HG03064 (cell line): ENCODE results near the gene OBP2A.
"Not testable (repeated sequence)": the region's sequence is repeated elsewhere in the genome, so short reads cannot be mapped to it uniquely, and the experiment has no call there.

Source experiments
- ATAC-seq: cut with Tn5 transposase; IDR thresholded peaks from one replicate; pipeline ENCODE4 v1.9.1; 2021; ENCODE audit warnings: low read depth; ENCODE audit not compliant: unreplicated experiment

The OBP2A gene

DNA sequence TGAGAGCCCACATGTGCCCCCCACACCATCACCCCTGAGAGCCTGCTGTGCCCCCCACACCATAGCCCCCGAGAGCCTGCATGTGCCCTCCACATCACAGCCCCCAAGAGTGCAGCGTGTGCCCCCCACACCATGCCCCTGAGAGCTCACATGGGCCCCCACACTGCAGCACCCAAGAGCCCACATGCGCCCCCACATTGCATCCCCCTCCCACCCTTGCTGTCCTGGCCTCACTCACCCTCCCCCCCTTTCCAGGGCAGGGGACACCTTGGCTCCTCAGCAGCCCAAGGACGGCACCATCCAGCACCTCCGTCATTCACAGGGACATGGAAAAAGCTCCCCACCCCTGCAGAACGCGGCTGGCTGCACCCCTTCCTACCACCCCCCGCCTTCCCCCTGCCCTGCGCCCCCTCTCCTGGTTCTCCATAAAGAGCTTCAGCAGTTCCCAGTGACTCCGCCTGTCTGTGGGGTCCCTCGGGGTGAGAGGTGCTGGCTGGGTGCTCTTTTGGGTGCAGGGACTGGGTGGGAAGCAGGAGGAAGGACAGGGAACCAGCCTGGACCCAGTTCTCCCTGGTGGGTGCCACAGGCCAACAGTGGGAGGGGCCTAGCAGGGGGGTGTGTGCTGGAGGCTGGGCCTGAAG, 19.7 kb upstream of the OBP2A start:
- ATAC-seq: no peak

DNA sequence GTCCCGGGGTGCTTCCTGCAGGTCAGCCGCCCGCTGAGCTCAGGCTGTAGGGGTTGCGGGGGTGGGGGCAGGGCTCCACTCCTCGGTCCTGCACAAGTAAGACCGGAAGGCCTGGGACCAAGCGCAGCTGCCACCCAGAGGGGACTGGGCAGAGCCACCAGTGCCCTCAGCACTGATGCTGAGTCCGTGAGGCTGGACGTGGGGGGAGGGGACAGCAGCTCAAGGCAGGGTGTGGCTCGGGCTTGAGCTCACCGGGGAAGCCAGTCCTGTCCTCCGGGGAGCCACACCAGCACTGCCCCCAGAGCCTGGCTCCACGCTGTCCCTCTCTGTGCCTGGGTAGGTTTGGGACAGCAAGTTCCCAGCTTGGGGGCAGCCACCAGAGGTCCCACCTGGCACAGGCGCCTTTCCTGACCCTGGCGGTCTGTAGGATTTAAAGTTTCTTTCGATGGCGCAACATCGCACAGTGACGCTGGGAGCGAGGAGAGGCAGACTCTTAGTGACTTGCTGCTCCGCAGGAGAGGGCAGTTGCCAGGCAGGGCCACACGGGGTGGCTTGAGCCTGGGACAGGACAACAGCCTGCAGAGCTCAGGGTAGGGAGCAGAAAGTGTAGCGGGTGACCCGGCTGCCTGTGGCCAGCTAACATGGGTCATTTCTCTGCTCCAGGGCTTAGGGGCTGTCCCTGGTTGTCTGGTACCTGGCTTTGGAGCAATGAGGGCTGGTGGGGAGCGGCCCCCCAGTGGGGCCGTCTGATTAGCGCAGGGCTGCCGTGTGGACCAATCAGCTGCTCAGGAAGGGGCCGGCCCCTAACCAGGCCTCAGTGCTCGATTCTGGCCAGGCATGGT, 19.0 kb upstream of the OBP2A start:
- ATAC-seq: no peak

DNA sequence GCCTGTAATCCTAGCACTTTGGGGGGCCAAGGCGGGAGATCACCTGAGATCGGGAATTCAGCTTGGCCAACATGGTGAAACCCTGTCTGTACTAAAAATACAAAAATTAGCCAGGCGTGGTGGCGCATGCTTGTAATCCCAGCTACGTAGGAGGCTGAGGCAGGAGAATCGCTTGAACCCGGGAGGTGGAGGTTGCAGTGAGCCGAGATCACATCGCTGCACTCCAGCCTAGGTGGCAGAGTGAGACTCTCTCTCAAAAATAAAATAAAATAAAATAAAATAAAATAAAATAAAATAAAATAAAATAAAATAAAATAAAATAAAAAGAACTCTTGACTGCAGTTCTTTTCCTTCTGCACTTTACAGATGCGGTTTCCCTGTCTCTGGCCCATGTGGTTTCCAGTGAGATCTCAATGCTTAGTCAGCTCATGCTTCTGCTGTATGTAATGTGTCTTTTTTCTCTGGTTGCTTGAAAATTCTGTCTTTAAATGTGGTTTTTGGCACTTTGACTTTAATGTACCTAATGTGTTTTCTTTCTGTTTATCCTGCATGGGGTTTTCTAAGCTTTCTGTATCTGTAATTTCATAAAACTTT, 17.0 kb upstream of the OBP2A start:
- ATAC-seq: not testable (repeated sequence)

DNA sequence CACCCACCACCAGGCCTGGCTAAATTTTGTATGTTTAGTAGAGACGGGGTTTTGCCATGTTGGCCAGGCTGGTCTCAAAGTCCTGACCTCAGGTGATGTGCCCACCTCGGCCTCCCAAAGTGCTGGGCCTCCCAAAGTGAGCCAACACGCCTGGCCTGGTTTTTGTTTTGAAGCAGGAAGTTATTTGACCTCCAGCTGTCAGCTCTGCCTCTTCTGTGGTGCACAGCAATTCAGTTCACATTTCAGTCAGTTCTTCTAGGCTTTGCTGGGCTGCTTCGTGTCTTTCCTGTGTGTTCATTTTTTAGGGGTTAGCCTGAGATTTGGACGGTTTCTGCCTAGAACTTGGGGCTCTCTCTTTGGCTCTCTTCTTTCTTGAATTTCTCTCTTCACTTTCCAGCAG, 15.8 kb upstream of the OBP2A start:
- ATAC-seq: no peak

DNA sequence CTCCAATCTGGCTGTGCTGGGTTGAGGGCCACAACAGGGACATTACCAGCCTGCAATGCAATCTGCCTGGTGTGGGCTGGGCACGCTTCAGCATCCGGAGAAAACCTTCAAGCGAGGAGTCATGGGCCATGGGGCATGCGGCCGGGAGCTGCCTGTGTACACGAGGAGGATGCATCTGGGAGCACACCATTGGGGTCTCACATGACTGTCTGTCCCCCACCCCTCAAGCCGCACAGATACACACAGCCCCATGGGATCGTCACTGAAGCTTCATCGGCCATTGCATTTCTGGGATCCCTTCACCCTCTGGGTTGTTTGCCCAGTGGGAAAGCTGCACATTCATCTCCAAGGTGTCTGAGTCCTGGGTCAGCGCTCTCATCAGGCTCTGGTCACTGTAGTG, 14.8 kb upstream of the OBP2A start:
- no peak for ATAC-seq

DNA sequence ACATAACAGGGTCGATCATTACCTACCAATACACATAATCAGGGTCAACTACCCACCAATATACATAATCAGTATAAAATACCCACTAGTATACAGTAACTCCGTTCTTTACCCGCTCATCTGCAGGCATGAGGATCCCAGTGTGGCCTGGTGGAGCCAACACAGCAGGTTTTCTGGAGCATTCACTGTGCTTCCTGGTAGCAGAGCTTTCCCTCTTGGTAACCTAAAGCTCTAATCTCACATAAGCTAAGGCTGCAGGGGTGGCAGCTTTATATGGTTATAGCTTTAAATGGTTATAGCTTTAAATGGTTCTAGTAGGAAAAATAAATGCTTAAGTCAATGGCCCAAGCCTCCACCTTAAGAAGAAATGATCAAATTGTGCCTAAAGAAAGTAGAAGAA, 12.8 kb upstream of the OBP2A start:
- ATAC-seq: no peak

DNA sequence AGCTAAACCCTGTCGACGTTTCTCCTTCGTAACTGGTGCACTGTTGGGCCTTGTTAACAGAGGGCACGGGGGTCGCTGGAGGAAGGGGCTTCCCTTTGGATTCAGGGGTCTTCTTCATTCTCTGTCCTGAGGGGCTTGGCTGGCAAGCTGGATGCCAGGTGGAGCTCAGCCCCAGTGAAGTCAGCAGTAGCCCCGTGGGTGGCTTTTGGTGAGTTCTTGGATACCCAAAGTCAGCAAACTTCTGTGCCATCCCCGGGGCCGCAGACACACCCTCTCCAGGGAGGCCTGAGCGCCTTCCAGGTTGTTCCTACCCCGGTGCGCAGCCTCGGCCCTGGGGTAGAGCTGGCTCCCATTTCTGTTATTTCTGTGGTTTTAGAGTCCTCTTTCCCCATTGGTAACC, 12.3 kb upstream of the OBP2A start:
- ATAC-seq: no peak

DNA sequence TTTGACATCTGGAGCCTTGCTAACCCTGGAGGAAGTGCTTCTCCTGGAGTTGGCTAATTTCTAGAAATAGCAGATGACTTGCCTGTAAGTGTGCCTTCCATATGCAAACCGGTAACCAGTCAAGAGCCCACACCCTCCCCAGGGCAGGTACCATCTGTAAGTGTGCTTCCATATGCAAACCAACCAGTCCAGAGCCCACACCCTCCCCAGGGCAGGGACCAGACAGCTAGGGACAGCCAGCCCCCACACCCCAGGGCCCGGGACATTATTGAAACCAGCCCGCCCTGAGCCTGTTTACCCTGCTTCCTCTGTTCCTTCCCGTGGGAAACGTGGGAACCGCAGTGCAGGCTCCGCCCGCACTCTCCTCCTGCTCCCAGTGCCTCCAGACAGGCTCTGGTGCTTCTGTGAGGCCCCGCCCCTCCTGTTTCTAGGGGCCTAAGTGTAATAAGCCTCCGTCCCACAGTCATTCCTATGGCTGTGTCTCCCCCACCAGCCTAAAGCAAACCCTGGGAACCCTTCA, 11.7 kb upstream of the OBP2A start:
- not testable (repeated sequence) for ATAC-seq

DNA sequence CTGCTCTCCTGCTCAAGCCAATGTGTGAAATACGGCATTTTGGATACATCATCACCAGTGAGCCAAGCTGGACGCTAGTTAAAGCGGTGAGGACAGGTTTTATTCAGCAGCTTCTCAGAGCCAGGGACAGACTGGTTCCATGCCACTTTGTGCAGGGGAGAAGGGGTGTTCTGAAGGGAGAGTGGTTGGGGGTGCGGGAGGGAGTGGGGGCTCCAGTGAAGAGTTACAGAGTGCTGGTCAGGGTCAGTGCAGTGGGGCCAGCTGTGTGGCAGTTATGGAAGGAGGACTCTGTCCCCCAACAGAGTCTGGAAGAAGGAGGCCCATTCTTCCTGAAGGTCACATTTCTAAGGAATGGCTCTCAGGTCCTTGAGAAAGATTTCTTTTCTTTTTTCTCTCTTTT, 11.1 kb upstream of the OBP2A start:
- ATAC-seq: not testable (repeated sequence)

DNA sequence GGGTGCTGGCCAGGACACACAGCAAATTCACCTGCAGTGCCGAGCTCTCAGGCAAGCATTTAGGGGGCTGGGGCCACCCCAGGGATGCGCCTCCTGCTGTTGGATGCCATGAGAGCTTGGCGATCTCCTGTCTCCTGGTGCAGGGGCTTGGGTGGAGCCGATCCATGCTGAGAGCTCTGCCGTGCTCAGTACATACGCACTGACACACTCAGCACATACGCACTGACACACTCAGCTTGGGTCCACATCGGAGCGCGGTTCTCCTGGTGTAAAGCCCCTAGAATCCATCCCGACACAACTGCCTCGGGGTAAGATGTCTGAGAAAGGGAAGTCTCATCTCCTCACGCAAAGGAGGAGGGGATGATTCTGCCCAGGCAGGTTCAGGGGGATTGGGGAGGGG, 10.3 kb upstream of the OBP2A start:
- not testable (repeated sequence) for ATAC-seq

DNA sequence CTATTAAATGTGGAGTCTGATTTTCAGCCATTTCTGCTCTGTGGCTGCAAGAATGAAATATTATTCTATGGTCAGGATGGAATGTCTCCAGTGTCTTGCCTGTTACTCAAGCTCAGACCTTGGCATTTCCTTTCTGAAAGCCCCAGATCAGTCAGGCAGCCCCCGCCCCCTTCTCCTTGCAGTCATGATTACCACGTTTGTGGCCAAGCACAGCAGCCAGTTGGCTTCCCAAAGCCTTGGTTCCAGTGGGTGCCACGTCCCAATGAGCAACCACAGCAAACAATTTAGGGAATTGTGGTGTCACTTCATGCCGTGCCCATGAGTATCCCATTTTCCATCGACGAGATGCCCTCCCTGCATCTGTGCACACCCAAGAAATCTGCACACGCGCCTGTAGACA, 9.7 kb upstream of the OBP2A start:
- ATAC-seq: no peak

DNA sequence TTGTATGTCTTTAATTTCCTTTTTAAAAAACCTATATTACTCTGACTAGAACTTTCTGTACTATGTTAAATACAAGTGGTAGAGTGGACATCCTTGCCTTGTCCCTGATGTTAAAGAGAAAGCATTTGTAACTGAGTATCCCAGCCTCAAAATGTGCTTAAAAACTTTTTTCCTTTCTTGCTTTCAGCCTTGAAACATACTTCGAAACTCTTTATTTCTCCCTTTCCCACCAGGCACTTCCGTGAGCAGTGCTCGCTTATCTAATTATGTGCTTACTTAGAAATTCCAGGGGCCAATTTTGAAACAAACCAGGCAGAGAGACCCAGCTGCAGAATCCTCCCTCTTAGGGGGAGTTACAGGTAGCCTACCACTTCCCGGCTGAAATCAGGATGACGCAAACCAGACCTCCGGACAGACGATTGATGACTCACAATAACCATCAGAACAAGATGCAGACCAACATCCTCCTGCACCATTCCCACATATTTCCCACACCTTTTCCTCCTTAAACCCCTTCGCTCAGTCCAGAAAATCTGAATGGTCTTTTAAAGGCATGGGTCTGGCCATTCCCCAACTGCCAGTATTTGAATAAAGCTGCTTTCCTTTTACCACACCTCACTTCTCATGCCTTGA, 2.5 kb upstream of the OBP2A start:
- not testable (repeated sequence) for ATAC-seq

DNA sequence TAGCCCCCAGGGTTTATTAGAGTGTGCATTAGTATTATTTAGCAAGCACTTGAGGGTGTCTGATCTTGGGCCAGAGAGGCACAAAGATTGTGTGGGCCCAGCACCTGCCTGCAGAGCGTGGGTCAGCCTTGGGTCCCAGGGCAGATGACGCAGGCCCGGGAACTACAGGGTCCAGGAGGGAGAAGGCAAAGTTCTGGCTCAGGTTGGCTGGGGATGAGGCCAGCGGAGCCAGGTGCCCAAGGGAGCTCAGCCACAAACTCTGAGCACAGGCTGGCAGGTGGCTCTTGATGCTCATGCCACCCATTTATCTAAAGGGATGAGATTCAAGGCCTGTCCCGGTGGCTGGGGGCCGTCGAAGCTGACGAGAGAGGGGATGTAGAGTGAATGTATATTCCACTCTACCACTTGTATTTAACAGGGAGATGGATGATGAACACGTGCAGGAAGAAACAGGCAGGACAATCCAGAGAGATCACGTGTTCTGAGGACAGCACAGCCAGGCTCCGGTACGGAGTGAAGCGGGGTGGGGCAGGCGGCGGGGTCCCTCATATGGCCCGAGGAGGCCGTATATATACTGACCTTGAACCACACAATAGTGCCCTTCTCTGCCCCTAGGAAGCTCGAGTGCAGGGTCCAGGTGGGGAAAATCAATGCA, 818 bp upstream of the OBP2A start:
- ATAC-seq: no peak

DNA sequence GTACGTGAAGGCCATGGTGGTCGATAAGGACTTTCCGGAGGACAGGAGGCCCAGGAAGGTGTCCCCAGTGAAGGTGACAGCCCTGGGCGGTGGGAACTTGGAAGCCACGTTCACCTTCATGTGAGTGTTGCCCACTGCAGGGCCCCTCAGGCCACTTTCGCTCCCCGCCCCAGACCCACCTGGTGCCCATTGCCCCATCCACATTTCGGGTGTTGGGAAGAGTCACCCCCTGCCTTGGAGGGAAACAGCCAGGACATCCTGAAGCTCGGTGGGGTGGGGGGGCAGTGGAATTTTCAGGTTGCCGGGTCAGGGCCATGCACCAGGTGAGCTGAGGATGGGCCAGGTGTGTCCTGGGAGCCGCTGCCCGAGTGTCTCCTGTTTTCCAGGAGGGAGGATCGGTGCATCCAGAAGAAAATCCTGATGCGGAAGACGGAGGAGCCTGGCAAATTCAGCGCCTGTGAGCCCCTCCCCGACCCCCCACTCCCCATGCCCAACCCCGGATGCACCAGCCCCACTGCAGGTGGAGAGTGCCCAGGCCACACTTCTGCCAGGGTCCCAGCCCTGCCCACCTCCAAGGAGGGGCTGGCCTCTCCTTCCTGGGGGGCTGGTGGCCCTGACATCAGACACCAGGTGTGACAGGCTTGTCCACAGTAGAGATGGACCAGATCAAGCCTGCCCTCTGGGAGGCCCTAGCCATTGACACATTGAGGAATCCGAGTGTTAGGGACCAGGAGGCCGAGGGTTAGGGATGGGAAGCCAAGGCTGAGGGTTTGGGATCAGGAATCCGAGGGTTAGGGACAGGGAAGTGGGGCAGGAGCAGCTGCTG, 1.1 kb downstream of the OBP2A start:
- not testable (repeated sequence) for ATAC-seq

DNA sequence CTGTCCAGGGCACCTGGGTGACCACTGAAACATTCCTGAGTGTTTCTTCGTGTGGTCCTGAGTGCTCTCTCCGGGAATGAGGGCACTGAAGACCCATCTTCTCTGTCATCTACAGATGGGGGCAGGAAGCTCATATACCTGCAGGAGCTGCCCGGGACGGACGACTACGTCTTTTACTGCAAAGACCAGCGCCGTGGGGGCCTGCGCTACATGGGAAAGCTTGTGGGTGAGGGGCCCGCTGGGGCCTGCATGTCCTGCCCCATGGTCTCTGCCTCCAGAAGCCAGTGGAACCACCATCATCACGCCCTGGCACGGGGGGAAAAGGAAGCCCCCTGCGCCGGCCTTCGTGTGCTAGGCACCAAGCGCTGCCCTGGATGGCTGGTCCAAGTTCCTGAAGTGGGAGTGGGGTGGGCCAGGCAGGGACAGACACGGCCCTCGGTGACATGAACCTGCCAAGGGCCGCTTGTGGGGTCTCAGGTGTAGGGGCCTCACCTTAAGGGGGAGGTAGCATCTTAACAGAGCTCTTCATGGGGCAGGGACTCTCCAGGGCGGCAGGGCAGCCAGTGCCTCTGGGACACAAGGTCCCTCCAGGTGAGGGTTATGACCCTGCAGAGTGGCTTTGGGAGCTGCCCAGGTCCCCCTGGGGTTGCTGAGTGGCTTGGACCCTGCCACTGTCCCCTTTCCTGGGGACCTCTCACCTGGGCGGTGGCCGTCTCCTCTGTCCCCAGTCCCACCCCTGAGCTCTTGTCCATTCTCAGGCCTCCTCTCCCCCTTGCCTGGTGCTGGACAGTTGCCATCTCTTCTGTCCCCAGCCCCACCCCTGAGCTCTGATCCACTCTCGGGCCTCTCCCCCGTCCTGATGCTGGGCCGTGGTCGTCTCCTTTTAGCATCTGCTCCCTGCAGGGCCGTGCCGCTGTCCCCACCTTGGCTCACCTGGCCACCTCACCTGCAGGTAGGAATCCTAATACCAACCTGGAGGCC, 2.1 kb downstream of the OBP2A start:
- no peak for ATAC-seq

DNA sequence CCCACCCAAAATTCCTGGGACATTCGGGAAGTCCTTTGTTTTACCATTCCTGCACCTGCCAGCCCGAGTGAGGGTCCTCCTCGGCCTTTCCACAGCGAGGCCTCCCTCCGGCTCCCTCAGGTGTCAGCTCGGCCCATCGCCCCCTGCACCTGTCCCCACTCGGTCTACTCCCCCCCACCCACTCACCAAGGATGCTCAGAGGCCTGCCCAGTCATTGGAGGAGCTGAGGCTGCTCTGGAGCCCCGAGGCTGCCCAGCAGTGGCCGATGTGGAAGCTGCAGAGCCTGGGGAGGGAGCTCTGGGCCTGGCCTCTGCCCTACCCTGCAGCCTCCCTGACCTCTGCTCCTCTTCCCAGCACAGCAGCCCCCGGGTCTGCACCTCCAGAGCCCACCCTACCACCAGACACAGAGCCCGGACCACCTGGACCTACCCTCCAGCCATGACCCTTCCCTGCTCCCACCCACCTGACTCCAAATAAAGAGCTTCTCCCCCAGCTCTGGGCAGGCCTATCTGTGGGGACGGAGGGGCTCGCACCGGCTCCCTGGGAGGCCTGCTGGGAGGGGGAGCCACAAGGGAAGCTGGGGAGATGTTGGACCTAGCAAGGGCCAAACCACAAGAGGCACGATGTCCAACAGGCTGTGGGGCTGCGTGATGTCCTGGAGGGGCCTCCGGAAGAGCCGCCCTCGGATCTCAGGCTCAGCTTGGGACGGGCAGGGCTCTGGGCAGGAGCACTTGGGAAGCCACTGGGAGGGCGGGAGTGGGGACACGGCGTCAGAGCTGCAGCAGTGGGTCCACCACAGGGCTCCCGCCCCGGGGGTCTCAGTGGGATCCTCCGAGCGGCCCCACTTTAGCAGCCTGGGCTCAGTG, 3.8 kb downstream of the OBP2A start:
- ATAC-seq: not testable (repeated sequence)

DNA sequence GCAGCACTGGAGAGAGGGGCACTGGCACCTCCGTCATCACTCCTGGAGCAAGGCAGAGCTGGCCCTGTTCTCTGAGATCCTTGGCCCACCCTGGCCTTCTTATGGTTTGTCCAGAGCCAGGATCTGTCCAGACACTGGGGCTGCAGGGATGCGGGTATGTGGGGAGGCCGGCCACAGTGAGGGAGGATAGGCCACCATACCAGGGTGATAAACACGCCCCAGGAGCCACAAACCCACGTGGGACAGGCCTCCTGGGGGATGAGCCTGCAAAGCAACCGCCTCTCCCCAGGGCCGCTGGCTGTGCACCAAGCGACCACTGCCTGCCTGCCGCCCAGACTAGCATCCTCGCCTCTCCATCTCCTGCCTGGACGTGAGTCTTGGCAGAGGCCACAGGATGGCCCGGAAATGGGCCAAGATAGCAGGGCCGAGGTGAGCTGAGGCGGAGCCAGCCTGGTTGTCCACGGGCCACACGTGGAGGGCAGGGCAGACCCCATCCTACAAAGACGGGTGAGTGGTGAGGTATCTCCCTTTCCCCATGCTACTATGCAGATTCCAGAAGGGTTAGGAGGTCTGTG, 4.5 kb downstream of the OBP2A start:
- ATAC-seq: no peak
